Body of pancreas (tissue), 4 donors: ENCODE measurements around the gene SSR4.

Experiments used
- POLR2A ChIP-seq, 3 donors: fragments of 450-650 bp; IDR thresholded peaks; one replicate each; pipeline ENCODE4 v1.6.1; 2016; ENCODE audit warnings: antibody characterized with exemption in 3 of 3, mild to moderate bottlenecking in 2 of 3
- TF ChIP-seq, protein P1 (sequence below), 7 experiments: fragments of 450-650 bp in 4 of 7; fragments of 200-600 bp in 3 of 7; sonication (generic) in 3 of 7; IDR thresholded peaks; one replicate each; pipeline ENCODE4 v1.5.1; 2016 to 2019; ENCODE audit warnings: antibody characterized with exemption in 7 of 7

DNA sequence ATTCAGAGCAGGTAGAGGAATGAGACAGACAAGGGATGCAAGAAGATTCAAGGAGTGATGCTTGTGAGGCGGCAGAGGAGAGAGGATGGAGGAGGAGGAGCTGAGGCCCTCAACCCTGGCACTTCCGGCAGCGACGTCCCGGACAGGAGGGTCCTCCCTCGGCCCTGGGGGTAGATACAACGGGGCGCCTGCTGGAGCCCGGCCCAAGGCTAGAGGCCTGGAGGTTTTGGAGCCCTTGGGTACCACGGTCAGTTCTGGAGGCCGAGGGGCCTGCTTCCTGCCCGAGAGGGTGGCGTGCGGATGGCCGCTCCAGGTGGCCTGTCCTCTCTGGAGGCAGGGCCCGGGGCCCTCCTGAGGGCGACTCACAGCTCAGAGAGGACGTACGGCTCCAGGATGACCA is 13.5 kb downstream of the SSR4 start:
- TF ChIP-seq, protein P1, sequence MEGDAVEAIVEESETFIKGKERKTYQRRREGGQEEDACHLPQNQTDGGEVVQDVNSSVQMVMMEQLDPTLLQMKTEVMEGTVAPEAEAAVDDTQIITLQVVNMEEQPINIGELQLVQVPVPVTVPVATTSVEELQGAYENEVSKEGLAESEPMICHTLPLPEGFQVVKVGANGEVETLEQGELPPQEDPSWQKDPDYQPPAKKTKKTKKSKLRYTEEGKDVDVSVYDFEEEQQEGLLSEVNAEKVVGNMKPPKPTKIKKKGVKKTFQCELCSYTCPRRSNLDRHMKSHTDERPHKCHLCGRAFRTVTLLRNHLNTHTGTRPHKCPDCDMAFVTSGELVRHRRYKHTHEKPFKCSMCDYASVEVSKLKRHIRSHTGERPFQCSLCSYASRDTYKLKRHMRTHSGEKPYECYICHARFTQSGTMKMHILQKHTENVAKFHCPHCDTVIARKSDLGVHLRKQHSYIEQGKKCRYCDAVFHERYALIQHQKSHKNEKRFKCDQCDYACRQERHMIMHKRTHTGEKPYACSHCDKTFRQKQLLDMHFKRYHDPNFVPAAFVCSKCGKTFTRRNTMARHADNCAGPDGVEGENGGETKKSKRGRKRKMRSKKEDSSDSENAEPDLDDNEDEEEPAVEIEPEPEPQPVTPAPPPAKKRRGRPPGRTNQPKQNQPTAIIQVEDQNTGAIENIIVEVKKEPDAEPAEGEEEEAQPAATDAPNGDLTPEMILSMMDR (IDR thresholded peaks at IDR 0.05), result no peak
- no peak for TF ChIP-seq POLR2A (IDR thresholded peaks at IDR 0.05)
